Spleen (tissue), 7 donors: ENCODE data around the gene ADD3.

Experiments used
- CTCF ChIP-seq, 11 experiments: fragments of 200-600 bp in 7 of 11; fragments of 450-650 bp in 4 of 11; sonication (generic) in 4 of 11; IDR thresholded peaks in 8 of 11; conservative IDR thresholded peaks in 3 of 11; 1 replicate in 7 of 11; 2 replicates in 4 of 11; pipeline versions ENCODE4 v1.4.0 to v1.8.0; 2016 to 2021; ENCODE audit warnings: antibody characterized with exemption in 11 of 11, inconsistent platforms in 4 of 11, mild to moderate bottlenecking in 1 of 11
- POLR2A ChIP-seq, 3 donors: fragments of 450-650 bp; IDR thresholded peaks; one replicate each; pipeline ENCODE4 v1.5.1; 2017; ENCODE audit warnings: antibody characterized with exemption in 3 of 3, mild to moderate bottlenecking in 1 of 3
- POLR2AphosphoS5 ChIP-seq, 3 donors: sonication (generic); formaldehyde crosslinking; IDR thresholded peaks; one replicate each; pipeline ENCODE4 v1.5.1; 2017; ENCODE audit warnings: antibody characterized with exemption in 3 of 3
- donor health status: DM: no; HTN: no; CAD: no; lungs with moderate emphysema.
- donor health status: DM: no; HTN: no; CAD: no.
- donor health status: DM: no; HTN: no; CAD: no.

- TF ChIP-seq POLR2A (IDR thresholded peaks at IDR 0.05) = no peak
- TF ChIP-seq CTCF (IDR thresholded peaks at IDR 0.05 in 8 of 11, conservative IDR thresholded peaks at IDR 0.05 in 3 of 11) = no peak
- TF ChIP-seq POLR2AphosphoS5 (IDR thresholded peaks at IDR 0.05) = no peak
These were observed 9.3 kb upstream of the ADD3 start for GRCh38 chr10:109998513-109998912.
